Measurements from ENCODE around the gene GATA5. TPM values are rescaled to one million over a fixed set of nuclear protein-coding genes. Genes with fewer than 3 reads are reported as not detected.

Gene GATA5
- total RNA-seq, 1 experiment from 2014 or later: not detected

DNA sequence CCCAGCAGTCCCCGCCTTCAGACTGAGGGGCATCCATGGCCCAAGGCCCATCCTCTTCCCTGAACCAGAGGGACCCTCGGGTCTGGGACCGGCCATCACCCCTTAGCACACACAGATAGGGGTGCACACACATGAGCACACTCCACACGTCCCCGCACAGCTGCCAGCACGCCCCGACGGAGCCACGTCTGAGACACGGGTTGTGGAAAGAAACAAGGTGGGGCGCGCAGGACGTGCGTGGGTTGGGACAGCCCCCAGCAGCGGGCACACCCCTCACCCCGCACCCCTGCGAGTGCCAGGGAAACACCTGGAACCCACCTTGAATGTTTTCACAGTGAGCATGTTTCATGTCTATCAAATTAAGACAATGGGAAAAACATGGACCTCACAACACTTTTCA is 6.4 kb downstream of the GATA5 start:
- H3K9ac ChIP-seq (ENCODE audit: low read length): no peak overlapping the region
- H3K4me1 ChIP-seq (ENCODE audit: control insufficient read depth in 1 of 2, insufficient read depth in 2 of 2, low read length in 2 of 2): no peaks in the 10 kb centered on the region
- H3K4me3 ChIP-seq (replicated peaks in 1 of 2; ENCODE audit: low read depth in 1 of 2, low read length in 2 of 2): no peak overlapping the region
- intact Hi-C loops (cut with micrococcal nuclease): no loop called here
- ATAC-seq (no peak), DNase-seq (ENCODE audit: low read depth, low spot score) (no peak)
- ChIA-PET CTCF (no interaction called here), RAD21 (ENCODE audit: low non-redundant PET in 1 of 2, low total read pairs in 2 of 2, uncharacterized antibody in 2 of 2, unreplicated experiment in 2 of 2) (no interaction called here), POLR2A (no interaction called here)
- TF ChIP-seq FOSL1 (IDR thresholded peaks at IDR 0.05; ENCODE audit: low read depth): no peak
- no TSS peak for BruUV-seq (replicated peaks)
- no peaks in the 10 kb centered on the region for H3K9me2 ChIP-seq (ENCODE audit: insufficient read depth)
- no peaks in the 10 kb centered on the region for H4K20me1 ChIP-seq (ENCODE audit: insufficient read depth)
- no peak overlapping the region for H3K27ac ChIP-seq (ENCODE audit: low read depth, low read length)
- H2AFZ ChIP-seq (ENCODE audit: low read depth, low read length, poor library complexity, severe bottlenecking): no peak overlapping the region
- no peaks in the 10 kb centered on the region for H3K9me3 ChIP-seq (ENCODE audit: control insufficient read depth in 1 of 2, insufficient read depth in 1 of 2, low read depth in 1 of 2, low read length in 2 of 2)
- no peaks in the 10 kb centered on the region for H3K27me3 ChIP-seq (ENCODE audit: insufficient read depth, low read length)
- no peaks in the 10 kb centered on the region for H3K79me2 ChIP-seq (ENCODE audit: insufficient read depth, low read length)
- no peaks in the 10 kb centered on the region for H3K36me3 ChIP-seq (ENCODE audit: control insufficient read depth in 1 of 2, insufficient read depth in 2 of 2, low read length in 2 of 2)
- no peak overlapping the region for H3K4me2 ChIP-seq (ENCODE audit: low read length)

DNA sequence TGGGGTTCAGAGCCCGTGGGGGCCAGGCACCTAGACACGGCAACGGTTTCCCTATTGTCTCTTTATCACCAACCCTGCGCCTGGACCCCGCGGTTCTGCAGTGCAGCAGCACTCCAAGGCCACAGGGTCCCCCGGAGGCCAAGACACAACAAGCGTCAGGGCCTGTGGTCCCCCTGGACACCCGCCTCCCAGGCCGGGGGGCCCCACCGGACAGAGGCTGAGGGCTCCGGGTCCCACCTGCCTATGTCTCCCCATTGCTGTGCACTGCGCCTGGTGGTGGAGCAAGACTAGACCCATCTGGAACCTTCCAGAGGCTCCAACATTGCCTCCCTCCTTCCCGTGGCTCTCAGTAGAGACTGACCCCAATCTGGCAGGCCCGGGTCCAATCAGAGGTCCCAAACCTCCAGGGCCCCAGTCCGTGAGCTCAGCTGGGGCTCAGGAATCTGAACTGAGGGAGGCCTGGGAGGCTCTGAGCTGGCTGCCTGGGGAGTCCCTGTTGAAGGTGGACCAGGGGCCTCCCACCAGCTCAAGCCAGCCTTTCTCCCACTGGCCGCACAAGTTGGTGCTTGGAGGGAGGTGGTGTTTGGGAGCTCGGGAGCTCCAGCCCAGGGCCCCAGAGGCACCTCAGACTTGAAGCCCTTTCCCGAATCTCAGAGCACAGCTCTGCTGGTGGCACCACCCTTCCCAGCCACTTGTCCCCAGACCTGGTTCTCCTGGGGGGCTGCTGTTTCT is 8.8 kb downstream of the GATA5 start:
- Histone ChIP-seq H3K27ac (ENCODE audit: low read depth, low read length) (no peak overlapping the region), H3K36me3 (ENCODE audit: control insufficient read depth in 1 of 2, insufficient read depth in 2 of 2, low read length in 2 of 2) (no peaks in the 10 kb centered on the region), H3K27me3 (ENCODE audit: insufficient read depth, low read length) (no peaks in the 10 kb centered on the region), H3K4me2 (ENCODE audit: low read length) (no peak overlapping the region), H3K9ac (ENCODE audit: low read length) (no peak overlapping the region), H4K20me1 (ENCODE audit: insufficient read depth) (no peaks in the 10 kb centered on the region), H3K4me1 (ENCODE audit: control insufficient read depth in 1 of 2, insufficient read depth in 2 of 2, low read length in 2 of 2) (no peaks in the 10 kb centered on the region), H3K4me3 (replicated peaks in 1 of 2; ENCODE audit: low read depth in 1 of 2, low read length in 2 of 2) (no peak overlapping the region), H2AFZ (ENCODE audit: low read depth, low read length, poor library complexity, severe bottlenecking) (no peak overlapping the region), H3K9me3 (ENCODE audit: control insufficient read depth in 1 of 2, insufficient read depth in 1 of 2, low read depth in 1 of 2, low read length in 2 of 2) (no peaks in the 10 kb centered on the region), H3K9me2 (ENCODE audit: insufficient read depth) (no peaks in the 10 kb centered on the region), H3K79me2 (ENCODE audit: insufficient read depth, low read length) (no peaks in the 10 kb centered on the region)
- intact Hi-C loops (cut with micrococcal nuclease): no loop called here
- no peak for DNase-seq (ENCODE audit: low read depth, low spot score)
- RAD21 ChIA-PET (ENCODE audit: low non-redundant PET in 1 of 2, low total read pairs in 2 of 2, uncharacterized antibody in 2 of 2, unreplicated experiment in 2 of 2): no interaction called here
- POLR2A ChIA-PET: no interaction called here
- ATAC-seq: peak; percentile 29; the same call in 1 of the 2 replicates
- CTCF ChIA-PET: no interaction called here
- BruUV-seq (replicated peaks): no TSS peak
- TF ChIP-seq EZH2phosphoT487 (IDR thresholded peaks at IDR 0.05; ENCODE audit: borderline replicate concordance): no peak
- no peak for TF ChIP-seq POLR2AphosphoS5 (IDR thresholded peaks at IDR 0.05; ENCODE audit: low read depth, low read length)
- TF ChIP-seq, protein P1, sequence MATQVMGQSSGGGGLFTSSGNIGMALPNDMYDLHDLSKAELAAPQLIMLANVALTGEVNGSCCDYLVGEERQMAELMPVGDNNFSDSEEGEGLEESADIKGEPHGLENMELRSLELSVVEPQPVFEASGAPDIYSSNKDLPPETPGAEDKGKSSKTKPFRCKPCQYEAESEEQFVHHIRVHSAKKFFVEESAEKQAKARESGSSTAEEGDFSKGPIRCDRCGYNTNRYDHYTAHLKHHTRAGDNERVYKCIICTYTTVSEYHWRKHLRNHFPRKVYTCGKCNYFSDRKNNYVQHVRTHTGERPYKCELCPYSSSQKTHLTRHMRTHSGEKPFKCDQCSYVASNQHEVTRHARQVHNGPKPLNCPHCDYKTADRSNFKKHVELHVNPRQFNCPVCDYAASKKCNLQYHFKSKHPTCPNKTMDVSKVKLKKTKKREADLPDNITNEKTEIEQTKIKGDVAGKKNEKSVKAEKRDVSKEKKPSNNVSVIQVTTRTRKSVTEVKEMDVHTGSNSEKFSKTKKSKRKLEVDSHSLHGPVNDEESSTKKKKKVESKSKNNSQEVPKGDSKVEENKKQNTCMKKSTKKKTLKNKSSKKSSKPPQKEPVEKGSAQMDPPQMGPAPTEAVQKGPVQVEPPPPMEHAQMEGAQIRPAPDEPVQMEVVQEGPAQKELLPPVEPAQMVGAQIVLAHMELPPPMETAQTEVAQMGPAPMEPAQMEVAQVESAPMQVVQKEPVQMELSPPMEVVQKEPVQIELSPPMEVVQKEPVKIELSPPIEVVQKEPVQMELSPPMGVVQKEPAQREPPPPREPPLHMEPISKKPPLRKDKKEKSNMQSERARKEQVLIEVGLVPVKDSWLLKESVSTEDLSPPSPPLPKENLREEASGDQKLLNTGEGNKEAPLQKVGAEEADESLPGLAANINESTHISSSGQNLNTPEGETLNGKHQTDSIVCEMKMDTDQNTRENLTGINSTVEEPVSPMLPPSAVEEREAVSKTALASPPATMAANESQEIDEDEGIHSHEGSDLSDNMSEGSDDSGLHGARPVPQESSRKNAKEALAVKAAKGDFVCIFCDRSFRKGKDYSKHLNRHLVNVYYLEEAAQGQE (IDR thresholded peaks at IDR 0.05; ENCODE audit: low read depth): no peak
- TF ChIP-seq, protein P2, sequence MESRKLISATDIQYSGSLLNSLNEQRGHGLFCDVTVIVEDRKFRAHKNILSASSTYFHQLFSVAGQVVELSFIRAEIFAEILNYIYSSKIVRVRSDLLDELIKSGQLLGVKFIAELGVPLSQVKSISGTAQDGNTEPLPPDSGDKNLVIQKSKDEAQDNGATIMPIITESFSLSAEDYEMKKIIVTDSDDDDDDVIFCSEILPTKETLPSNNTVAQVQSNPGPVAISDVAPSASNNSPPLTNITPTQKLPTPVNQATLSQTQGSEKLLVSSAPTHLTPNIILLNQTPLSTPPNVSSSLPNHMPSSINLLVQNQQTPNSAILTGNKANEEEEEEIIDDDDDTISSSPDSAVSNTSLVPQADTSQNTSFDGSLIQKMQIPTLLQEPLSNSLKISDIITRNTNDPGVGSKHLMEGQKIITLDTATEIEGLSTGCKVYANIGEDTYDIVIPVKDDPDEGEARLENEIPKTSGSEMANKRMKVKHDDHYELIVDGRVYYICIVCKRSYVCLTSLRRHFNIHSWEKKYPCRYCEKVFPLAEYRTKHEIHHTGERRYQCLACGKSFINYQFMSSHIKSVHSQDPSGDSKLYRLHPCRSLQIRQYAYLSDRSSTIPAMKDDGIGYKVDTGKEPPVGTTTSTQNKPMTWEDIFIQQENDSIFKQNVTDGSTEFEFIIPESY (IDR thresholded peaks at IDR 0.05; ENCODE audit: extremely low read depth, insufficient replicate concordance, low read length): no peak
- no peak for TF ChIP-seq RAD21 (IDR thresholded peaks at IDR 0.05; ENCODE audit: low read depth)
- TF ChIP-seq SP1 (IDR thresholded peaks at IDR 0.05; ENCODE audit: low read depth): no peak
- TF ChIP-seq, protein P3, sequence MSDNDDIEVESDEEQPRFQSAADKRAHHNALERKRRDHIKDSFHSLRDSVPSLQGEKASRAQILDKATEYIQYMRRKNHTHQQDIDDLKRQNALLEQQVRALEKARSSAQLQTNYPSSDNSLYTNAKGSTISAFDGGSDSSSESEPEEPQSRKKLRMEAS (IDR thresholded peaks at IDR 0.05): no peak
- TF ChIP-seq SRF (IDR thresholded peaks at IDR 0.05; ENCODE audit: low read depth): no peak
- no peak for TF ChIP-seq ZFX (IDR thresholded peaks at IDR 0.05)
- TF ChIP-seq CEBPB (IDR thresholded peaks at IDR 0.05; ENCODE audit: low read depth): no peak
- TF ChIP-seq ZNF274 (IDR thresholded peaks at IDR 0.05; ENCODE audit: low read depth, low read length): no peak
- no peak for TF ChIP-seq POLR2A (IDR thresholded peaks at IDR 0.05; ENCODE audit: borderline replicate concordance, extremely low read depth, insufficient read depth, insufficient read length)
- no peak for TF ChIP-seq FOSL1 (IDR thresholded peaks at IDR 0.05; ENCODE audit: low read depth)
- TF ChIP-seq, protein P4, sequence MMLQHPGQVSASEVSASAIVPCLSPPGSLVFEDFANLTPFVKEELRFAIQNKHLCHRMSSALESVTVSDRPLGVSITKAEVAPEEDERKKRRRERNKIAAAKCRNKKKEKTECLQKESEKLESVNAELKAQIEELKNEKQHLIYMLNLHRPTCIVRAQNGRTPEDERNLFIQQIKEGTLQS (IDR thresholded peaks at IDR 0.05): no peak
- TF ChIP-seq JUND (IDR thresholded peaks at IDR 0.05): no peak
- no peak for TF ChIP-seq CBX3 (IDR thresholded peaks at IDR 0.05; ENCODE audit: low read depth)
